ENCODE measurements around the gene ZDHHC24. TPM values are rescaled to one million over a fixed set of nuclear protein-coding genes. Genes with fewer than 3 reads are reported as not detected.

The ZDHHC24 gene
- polyA plus RNA-seq, 4 donors = 3.1 to 11.0 (median 5.5) TPM

DNA sequence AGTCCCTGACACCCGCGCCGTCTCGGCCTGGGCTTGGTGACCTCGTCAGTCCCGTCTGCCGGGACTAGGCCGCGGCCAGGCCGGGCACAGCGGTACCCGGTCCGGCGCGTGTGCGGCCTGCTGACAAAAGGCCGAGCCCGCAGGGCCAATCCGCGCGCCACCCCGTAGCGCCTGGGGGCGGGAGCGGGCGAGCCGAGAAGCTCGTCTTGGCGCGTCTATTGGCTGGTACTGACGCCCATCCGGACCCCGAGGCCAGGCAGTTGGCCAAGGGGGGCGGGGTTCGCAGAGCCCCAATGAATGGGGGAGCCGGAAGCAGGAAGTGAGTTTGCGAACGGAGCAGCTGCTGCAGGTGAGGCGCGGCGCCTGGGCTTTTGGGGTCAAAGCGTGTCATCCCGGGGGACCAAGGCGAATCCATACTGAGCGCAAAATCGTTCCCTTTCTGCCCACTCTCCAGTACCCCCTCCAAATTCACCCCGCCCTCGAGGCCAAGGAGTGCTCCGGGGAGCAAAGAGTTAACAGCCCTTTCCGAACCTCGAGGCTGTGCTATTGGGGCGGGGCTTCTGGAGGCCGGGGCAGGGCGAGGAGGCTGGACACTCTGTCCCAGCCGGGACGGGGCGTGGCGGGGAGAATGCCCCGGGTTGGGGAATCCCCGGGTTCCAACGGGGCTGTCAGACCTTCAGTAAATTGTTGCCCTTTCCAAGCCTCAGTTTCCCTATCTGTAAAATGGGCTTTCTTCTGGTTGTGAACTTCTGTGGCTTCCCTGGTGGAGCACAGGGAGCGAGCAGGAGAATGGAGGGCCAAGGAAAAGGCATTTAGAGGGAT, 65.5 kb downstream of the ZDHHC24 start, which contains the start of gene DPP3:
Gene DPP3 (plus strand): TSS at position 318 of the 822 bp plus-strand sequence. CDS start 1,767 bp downstream, outside the sequence.
- Histone ChIP-seq H3K4me3 (ENCODE audit: low read depth in 1 of 3, low read length in 3 of 3) (peak within 1 kb of the TSS; percentile 60 to 79 (median 71)), H3K9me3 (ENCODE audit: control insufficient read depth in 2 of 2, insufficient read depth in 1 of 2, low read depth in 1 of 2, low read length in 1 of 2) (no peaks in the 10 kb centered on the region), H3K27me3 (ENCODE audit: control insufficient read depth in 3 of 3, insufficient read depth in 3 of 3, low read length in 3 of 3) (no peaks in the 10 kb centered on the region), H3K36me3 (ENCODE audit: control insufficient read depth in 3 of 3, insufficient read depth in 2 of 3, low read depth in 1 of 3, low read length in 3 of 3) (peaks cover 0 to 41% (median 2%) of the 10 kb centered on the region in 3 donors), H3K4me1 (ENCODE audit: control insufficient read depth in 3 of 3, insufficient read depth in 2 of 3, low read depth in 1 of 3, low read length in 2 of 3) (peaks cover 3 to 12% (median 4%) of the 10 kb centered on the region in 3 donors), H3K27ac (ENCODE audit: low read depth in 1 of 3, low read length in 2 of 3) (peak within 1 kb of the TSS; percentile 87 to 98 (median 94))
- FAIRE-seq (no peak), DNase-seq (peak; percentile 98 to 99)
- 1% methylated on average over 45 to 62 of the region's 62 CpGs for WGBS, 3 donors

DNA sequence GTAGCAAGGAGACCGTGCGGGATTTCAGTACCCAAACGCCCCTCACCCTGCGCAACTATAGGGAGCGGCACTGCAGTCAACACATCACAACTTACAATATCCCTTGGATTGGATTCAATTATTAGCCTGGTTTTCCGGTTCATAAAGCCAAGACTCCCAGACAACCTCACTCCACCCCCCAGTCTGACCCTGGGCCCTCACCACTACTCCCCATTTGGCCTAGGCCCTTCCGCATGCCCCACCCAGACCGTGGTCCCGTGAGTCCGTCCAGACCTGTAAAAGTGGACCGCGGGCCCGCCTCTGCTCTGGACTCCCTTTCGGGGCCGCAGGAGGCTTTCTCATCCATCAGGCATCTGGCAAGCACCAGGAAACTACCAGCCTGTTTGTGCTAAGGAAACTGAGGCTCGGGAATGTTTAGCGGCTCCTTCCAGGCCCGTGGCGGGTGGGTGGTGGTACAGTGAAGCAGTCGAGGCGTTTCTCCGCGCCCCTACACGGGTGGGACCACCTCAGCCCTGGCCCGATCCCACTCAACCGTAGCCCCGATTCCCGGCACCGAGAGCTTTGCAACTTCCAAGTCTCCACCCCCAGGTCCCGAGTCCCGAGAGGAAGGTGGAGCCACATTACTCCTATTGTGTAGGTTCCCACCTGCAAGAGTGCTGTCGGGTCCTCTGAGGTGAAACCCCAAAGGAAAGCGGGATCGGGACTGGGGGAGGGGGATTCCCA, 66.3 kb downstream of the ZDHHC24 start:
- DNase-seq (peak in 1 of 2 donors; percentile 82), FAIRE-seq (no peak)
- Histone ChIP-seq H3K4me3 (ENCODE audit: low read depth in 1 of 3, low read length in 3 of 3) (peak overlapping the region; percentile 60 to 79 (median 71)), H3K4me1 (ENCODE audit: control insufficient read depth in 3 of 3, insufficient read depth in 2 of 3, low read depth in 1 of 3, low read length in 2 of 3) (peaks cover 3 to 12% (median 4%) of the 10 kb centered on the region in 3 donors), H3K9me3 (ENCODE audit: control insufficient read depth in 2 of 2, insufficient read depth in 1 of 2, low read depth in 1 of 2, low read length in 1 of 2) (no peaks in the 10 kb centered on the region), H3K27ac (ENCODE audit: low read depth in 1 of 3, low read length in 2 of 3) (peak overlapping the region; percentile 87 to 98 (median 94)), H3K27me3 (ENCODE audit: control insufficient read depth in 3 of 3, insufficient read depth in 3 of 3, low read length in 3 of 3) (no peaks in the 10 kb centered on the region), H3K36me3 (ENCODE audit: control insufficient read depth in 3 of 3, insufficient read depth in 2 of 3, low read depth in 1 of 3, low read length in 3 of 3) (peaks cover 0 to 40% (median 2%) of the 10 kb centered on the region in 3 donors)
- 0 to 3% (median 2%) methylated on average over 34 of the region's 34 CpGs for WGBS, 3 donors

GRCh38 chr11:66478729-66479393, 67.0 kb downstream of the ZDHHC24 start:
- peak; percentile 32 to 54 for DNase-seq
- peak overlapping the region; percentile 87 to 98 (median 94) for H3K27ac ChIP-seq (ENCODE audit: low read depth in 1 of 3, low read length in 2 of 3)
- WGBS, 3 donors = 44 to 51% (median 47%) methylated on average over 8 of the region's 8 CpGs
- H3K4me1 ChIP-seq (ENCODE audit: control insufficient read depth in 3 of 3, insufficient read depth in 2 of 3, low read depth in 1 of 3, low read length in 2 of 3) = peaks cover 3 to 12% (median 4%) of the 10 kb centered on the region in 3 donors
- no peaks in the 10 kb centered on the region for H3K9me3 ChIP-seq (ENCODE audit: control insufficient read depth in 2 of 2, insufficient read depth in 1 of 2, low read depth in 1 of 2, low read length in 1 of 2)
- peak overlapping the region; percentile 60 to 79 (median 71) for H3K4me3 ChIP-seq (ENCODE audit: low read depth in 1 of 3, low read length in 3 of 3)
- H3K36me3 ChIP-seq (ENCODE audit: control insufficient read depth in 3 of 3, insufficient read depth in 2 of 3, low read depth in 1 of 3, low read length in 3 of 3) = peaks cover 0 to 40% (median 0%) of the 10 kb centered on the region in 3 donors
- H3K27me3 ChIP-seq (ENCODE audit: control insufficient read depth in 3 of 3, insufficient read depth in 3 of 3, low read length in 3 of 3) = no peaks in the 10 kb centered on the region
- FAIRE-seq = no peak

DNA sequence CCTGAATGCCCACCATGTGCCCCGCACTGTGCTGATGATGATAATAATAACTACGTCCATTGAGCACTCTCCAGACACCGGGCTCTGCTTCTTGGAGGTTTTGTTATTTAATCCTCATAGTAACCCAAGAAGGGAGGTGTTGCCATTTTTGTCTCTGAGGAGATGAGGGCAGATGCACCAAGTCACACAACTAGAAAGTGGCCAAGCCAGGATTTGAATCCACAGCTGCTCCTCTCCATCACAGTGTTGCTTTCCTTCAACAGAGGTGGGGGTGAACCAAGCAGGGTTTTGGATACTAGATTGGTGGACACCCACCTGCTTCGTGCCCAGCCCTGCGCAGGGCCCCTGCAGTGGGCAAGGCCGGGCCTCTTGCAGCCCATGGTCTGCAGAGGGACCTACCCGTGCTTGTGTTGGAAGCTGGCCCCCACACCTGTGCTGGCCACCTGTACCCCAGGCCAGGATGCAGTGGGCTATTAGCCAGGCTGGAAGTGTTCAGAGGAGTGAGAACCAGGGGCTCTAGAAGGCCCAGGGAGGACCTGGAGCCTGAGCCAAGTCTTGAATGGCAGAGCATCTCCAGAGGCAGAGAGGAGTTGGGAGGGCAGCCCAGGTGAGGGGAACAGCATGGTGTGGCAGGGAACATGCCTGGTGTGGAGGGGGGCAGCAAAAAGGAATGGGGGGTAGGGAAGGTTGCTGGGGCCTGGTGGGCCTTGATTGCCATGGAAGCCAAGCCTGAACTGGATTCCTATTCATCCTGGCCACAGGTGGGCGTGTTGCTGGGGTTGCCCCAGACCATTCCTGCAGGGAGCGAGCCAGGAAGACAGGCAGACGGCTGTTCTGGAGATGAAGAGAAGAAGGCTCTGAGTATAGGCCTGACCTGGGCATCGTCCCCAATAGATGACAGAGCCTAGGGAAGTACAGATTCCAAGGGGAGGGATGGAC, 68.3 kb downstream of the ZDHHC24 start:
- FAIRE-seq (no peak), DNase-seq (no peak)
- no peaks in the 10 kb centered on the region for H3K27me3 ChIP-seq (ENCODE audit: control insufficient read depth in 3 of 3, insufficient read depth in 3 of 3, low read length in 3 of 3)
- WGBS, 3 donors = 84 to 92% (median 92%) methylated on average over 11 of the region's 11 CpGs
- peaks cover 3 to 12% (median 4%) of the 10 kb centered on the region in 3 donors for H3K4me1 ChIP-seq (ENCODE audit: control insufficient read depth in 3 of 3, insufficient read depth in 2 of 3, low read depth in 1 of 3, low read length in 2 of 3)
- no peaks in the 10 kb centered on the region for H3K9me3 ChIP-seq (ENCODE audit: control insufficient read depth in 2 of 2, insufficient read depth in 1 of 2, low read depth in 1 of 2, low read length in 1 of 2)
- no peak overlapping the region for H3K27ac ChIP-seq (ENCODE audit: low read depth in 1 of 3, low read length in 2 of 3)
- H3K4me3 ChIP-seq (ENCODE audit: low read depth in 1 of 3, low read length in 3 of 3) = no peak overlapping the region
- H3K36me3 ChIP-seq (ENCODE audit: control insufficient read depth in 3 of 3, insufficient read depth in 2 of 3, low read depth in 1 of 3, low read length in 3 of 3) = peaks cover 0 to 51% (median 0%) of the 10 kb centered on the region in 3 donors

- Histone ChIP-seq H3K9me3 (ENCODE audit: control insufficient read depth in 2 of 2, insufficient read depth in 1 of 2, low read depth in 1 of 2, low read length in 1 of 2) (no peaks in the 10 kb centered on the region), H3K36me3 (ENCODE audit: control insufficient read depth in 3 of 3, insufficient read depth in 2 of 3, low read depth in 1 of 3, low read length in 3 of 3) (peaks cover 0 to 53% (median 0%) of the 10 kb centered on the region in 3 donors), H3K27ac (ENCODE audit: low read depth in 1 of 3, low read length in 2 of 3) (no peak overlapping the region), H3K4me1 (ENCODE audit: control insufficient read depth in 3 of 3, insufficient read depth in 2 of 3, low read depth in 1 of 3, low read length in 2 of 3) (peaks cover 3 to 12% (median 4%) of the 10 kb centered on the region in 3 donors), H3K4me3 (ENCODE audit: low read depth in 1 of 3, low read length in 3 of 3) (no peak overlapping the region), H3K27me3 (ENCODE audit: control insufficient read depth in 3 of 3, insufficient read depth in 3 of 3, low read length in 3 of 3) (no peaks in the 10 kb centered on the region)
- FAIRE-seq = no peak
- no peak for DNase-seq
- WGBS, 3 donors = 66 to 77% (median 75%) methylated on average over 9 of the region's 9 CpGs
These were observed 69.0 kb downstream of the ZDHHC24 start for GRCh38 chr11:66476841-66477251.

DNA sequence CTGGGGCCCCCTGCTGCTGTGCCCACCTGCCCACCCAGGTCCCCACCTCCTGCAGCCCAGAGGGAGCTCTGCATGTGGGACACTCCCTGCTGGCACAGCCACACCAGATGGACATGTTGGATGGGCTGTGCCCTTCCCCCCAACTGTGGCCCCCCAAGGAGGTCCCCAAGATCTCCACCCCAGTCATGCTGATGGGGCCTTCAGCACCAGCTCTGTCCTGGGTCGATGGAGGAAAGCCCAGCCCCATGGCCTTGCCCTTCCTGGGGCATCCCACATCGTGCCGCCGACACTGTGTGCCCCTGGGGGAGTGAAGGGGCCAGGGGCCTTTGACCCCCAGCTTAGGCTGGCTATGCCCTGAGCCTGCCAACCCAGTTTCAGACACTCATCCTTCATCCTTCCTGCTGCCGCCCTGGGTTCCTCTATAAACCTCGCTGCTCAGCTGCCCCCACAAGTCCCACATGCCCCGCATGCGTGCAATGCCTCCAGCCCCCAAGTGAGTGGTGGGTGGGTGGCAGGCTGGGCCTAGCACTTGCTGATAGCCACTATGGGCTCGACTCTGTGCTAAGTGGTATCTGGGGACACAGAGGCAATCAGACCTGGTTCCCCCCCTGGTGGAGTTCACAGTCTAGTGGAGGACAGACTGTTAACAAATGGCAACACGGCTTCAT, 69.5 kb downstream of the ZDHHC24 start:
- H3K36me3 ChIP-seq (ENCODE audit: control insufficient read depth in 3 of 3, insufficient read depth in 2 of 3, low read depth in 1 of 3, low read length in 3 of 3) = peaks cover 0 to 54% (median 0%) of the 10 kb centered on the region in 3 donors
- no peak for FAIRE-seq
- 76 to 82% (median 77%) methylated on average over 10 of the region's 10 CpGs for WGBS, 3 donors

More for the DNA sequence above, 69.5 kb downstream of the ZDHHC24 start:
- Histone ChIP-seq H3K9me3 (ENCODE audit: control insufficient read depth in 2 of 2, insufficient read depth in 1 of 2, low read depth in 1 of 2, low read length in 1 of 2) (no peaks in the 10 kb centered on the region), H3K27ac (ENCODE audit: low read depth in 1 of 3, low read length in 2 of 3) (no peak overlapping the region), H3K4me1 (ENCODE audit: control insufficient read depth in 3 of 3, insufficient read depth in 2 of 3, low read depth in 1 of 3, low read length in 2 of 3) (peaks cover 2 to 12% (median 3%) of the 10 kb centered on the region in 3 donors), H3K27me3 (ENCODE audit: control insufficient read depth in 3 of 3, insufficient read depth in 3 of 3, low read length in 3 of 3) (no peaks in the 10 kb centered on the region), H3K4me3 (ENCODE audit: low read depth in 1 of 3, low read length in 3 of 3) (no peak overlapping the region)
- DNase-seq = no peak
